Small intestine (tissue), 7 donors: ENCODE data around the gene LOX. TPM values are rescaled to one million over a fixed set of nuclear protein-coding genes. Genes with fewer than 3 reads are reported as not detected.

Experiments
- DNase-seq, 2 donors: peaks; one replicate each; pipeline versions ENCODE4 v3.0.0 to v3.0.0-alpha.2; 2013
- FAIRE-seq: peaks from 2 replicates; lab custom pipeline; 2012; peaks lifted over from hg19 to GRCh38; lab: Jason Lieb, UNC
- H3K27ac ChIP-seq, 3 donors: one replicate each; pipeline ENCODE4 v1.5.1; 2013; ENCODE audit warnings: low read length in 2 of 3, mild to moderate bottlenecking in 2 of 3, control low read depth in 1 of 3, inconsistent platforms in 1 of 3, low read depth in 1 of 3, moderate library complexity in 1 of 3
- H3K27me3 ChIP-seq, 3 donors: one replicate each; pipeline ENCODE4 v1.6.1; 2013; ENCODE audit warnings: low read length in 3 of 3, inconsistent platforms in 1 of 3; ENCODE audit not compliant: control insufficient read depth in 3 of 3, insufficient read depth in 3 of 3
- H3K36me3 ChIP-seq, 3 donors: one replicate each; pipeline ENCODE4 v1.6.1; 2013; ENCODE audit warnings: low read length in 3 of 3, inconsistent platforms in 1 of 3, low read depth in 1 of 3, mild to moderate bottlenecking in 1 of 3, moderate library complexity in 1 of 3; ENCODE audit not compliant: control insufficient read depth in 3 of 3, insufficient read depth in 2 of 3
- H3K4me1 ChIP-seq, 3 donors: one replicate each; pipeline ENCODE4 v1.6.1; 2013; ENCODE audit warnings: low read length in 2 of 3, inconsistent platforms in 1 of 3, low read depth in 1 of 3, mild to moderate bottlenecking in 1 of 3, moderate library complexity in 1 of 3; ENCODE audit not compliant: control insufficient read depth in 3 of 3, insufficient read depth in 2 of 3
- H3K4me3 ChIP-seq, 3 donors: one replicate each; pipeline ENCODE4 v1.5.1; 2013; ENCODE audit warnings: low read length in 3 of 3, control low read depth in 1 of 3, inconsistent platforms in 1 of 3, low read depth in 1 of 3, mild to moderate bottlenecking in 1 of 3, moderate library complexity in 1 of 3
- H3K9me3 ChIP-seq, 2 donors: one replicate each; pipeline ENCODE4 v1.6.1; 2013; ENCODE audit warnings: low read depth in 1 of 2, low read length in 1 of 2; ENCODE audit not compliant: control insufficient read depth in 2 of 2, insufficient read depth in 1 of 2
- WGBS, 3 donors: extraction: QIAGEN DNeasy Blood & Tissue Kit; methylation state at CpG; one replicate each; pipeline ENCODE4 v1.1.7; 2013; 5-methylcytosine and 5-hydroxymethylcytosine counted together
- polyA plus RNA-seq, 4 donors: library from polyadenylated mRNA; stranded (reverse) in 3 of 4; unstranded in 1 of 4; fragments of 200-250 nt in 3 of 4; fragments of 120-200 nt in 1 of 4; gene quantifications; one replicate each; pipeline versions ENCODE4 v1.2.1 to v1.2.3, GENCODE V29; 2013
- donor health status: healthy with polysubstance abuse.
- donor health status: control.
- donor health status: control.
- donor health status: Bipolar disorder and iron deficiency.
- donor health status: healthy.

The LOX gene
- polyA plus RNA-seq, 4 donors = 0.45 to 8.5 (median 2.3) TPM

DNA sequence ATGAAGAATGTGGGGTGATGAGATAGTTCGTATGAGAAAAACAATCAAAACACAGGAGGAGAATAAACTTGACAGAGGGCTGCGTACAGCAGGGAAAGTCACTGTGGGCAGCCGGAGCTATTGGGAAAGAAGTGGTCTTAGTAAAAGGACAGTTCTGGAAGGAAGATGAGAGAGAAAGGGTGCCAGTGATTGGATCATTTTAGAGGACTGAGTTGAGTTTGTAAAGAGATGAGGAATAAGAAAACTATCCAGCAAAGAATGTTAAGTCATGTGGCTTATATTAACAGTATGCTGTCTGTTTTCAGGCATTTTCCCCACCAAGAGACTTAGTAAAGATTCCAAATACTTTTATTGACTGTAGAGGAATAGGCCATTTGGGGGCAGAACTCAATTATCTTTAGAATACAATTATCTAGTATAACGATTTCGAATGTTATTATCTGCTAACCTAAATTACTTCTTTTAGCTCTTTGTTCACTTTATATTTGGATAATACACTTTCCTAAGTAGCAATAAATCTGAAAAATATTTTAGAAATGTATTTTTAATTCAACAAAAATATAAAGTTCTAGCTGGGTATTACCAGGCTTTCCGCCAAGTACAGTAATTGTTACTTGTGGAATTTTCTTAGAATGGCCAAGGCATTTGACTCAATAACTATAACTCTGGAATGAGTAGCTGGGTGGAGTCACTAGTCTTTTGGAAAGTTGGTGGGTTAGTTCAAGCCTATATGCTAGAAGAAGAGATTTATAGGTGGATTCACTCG lies 15.5 kb upstream of the LOX start:
- no peak for DNase-seq

DNA sequence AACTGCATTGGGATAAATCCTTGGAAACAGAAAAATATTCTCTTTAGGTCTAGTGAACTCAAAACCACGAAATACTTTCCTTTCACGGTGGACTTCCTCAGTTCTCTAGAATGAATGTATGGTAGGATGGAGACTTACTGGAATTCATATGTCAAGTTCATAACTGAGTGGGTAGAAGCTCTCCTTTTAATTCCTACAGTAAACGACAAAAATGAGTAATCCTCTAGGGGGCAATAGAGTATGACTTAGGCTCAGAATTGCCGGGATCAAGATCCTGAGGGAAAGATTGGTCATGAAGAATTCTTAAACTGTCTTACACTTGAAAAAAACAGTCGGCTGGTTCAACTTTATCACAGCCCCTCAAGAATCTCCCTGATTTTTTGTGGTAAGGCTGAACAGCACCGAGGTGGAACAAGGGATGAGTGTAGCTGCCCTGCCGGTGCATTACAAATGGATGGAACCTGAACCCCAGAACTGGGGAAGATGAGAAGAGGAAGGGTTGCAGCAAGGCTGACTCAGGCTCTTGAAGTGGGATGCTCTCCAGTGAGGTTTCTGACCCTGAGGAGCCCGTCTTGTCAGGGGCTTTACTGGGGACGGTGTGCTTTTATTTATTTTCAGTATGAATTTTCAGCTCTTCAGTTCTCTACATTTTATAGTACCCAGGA lies 14.0 kb upstream of the LOX start:
- 52 to 63% (median 55%) methylated on average over 9 of the region's 9 CpGs for WGBS, 3 donors
- DNase-seq = peak in 1 of 2 donors; percentile 28

More for the DNA sequence above, 15.5 kb upstream of the LOX start:
- Histone ChIP-seq H3K4me1 (no peaks in the 10 kb centered on the region), H3K36me3 (no peaks in the 10 kb centered on the region), H3K27me3 (peaks cover 0 to 7% (median 0%) of the 10 kb centered on the region in 3 donors), H3K27ac (no peak overlapping the region), H3K9me3 (no peaks in the 10 kb centered on the region), H3K4me3 (no peak overlapping the region)
- FAIRE-seq = no peak
- WGBS, 3 donors = 79 to 88% (median 85%) methylated on average over 7 of the region's 7 CpGs

DNA sequence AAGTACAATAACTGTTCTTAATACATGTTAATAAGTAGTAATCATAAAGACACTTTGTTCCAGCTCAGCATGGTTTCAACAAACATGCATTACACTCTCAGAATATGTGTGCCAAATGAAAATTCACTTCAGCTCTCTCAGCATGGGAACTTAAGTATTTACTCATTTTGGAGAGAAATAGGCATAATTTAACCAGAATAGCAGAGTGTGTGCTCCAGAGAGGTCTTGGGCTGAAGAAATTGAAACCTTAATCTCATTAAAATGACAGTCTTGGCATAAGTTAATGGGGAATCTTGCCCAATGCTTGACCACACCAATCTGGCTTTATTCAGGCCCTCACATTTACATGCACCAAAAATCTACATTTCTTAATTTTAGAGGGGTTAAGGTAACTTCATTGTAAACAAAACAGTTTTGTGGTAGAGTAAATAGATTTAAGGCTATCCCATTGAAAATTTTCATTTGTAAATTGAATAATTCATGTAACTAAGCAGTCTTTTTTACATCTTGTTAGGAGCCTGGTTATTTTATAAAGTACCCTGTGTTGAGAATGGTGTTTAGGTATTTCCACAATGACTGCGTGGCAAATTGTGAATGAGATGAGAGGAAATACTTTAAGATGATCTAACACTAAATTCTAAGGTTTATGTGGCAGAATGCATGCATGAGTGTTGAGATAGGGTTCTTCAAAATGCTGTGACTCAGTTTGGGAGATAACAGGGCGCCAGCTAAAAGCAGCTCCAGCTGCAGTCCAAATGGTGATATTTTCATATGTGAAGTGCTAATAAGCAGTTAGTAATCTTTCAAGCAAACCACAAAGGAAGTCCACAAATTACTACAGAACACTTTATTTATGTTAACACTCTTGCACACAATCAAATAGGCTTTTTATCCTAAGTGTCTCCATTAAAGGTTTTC lies 11.3 kb upstream of the LOX start:
- no peak overlapping the region for H3K4me3 ChIP-seq
- H3K27ac ChIP-seq = no peak overlapping the region
- no peaks in the 10 kb centered on the region for H3K4me1 ChIP-seq
- DNase-seq (no peak), FAIRE-seq (no peak)
- no peaks in the 10 kb centered on the region for H3K9me3 ChIP-seq
- H3K36me3 ChIP-seq = no peaks in the 10 kb centered on the region
- 42 to 66% (median 55%) methylated on average over 2 of the region's 2 CpGs for WGBS, 3 donors
- H3K27me3 ChIP-seq = peaks cover 0 to 12% (median 0%) of the 10 kb centered on the region in 3 donors

More for the DNA sequence above, 14.0 kb upstream of the LOX start:
- Histone ChIP-seq H3K27me3 (peaks cover 0 to 12% (median 0%) of the 10 kb centered on the region in 3 donors), H3K9me3 (no peaks in the 10 kb centered on the region), H3K4me1 (no peaks in the 10 kb centered on the region), H3K27ac (no peak overlapping the region), H3K4me3 (no peak overlapping the region), H3K36me3 (no peaks in the 10 kb centered on the region)
- FAIRE-seq = no peak

DNA sequence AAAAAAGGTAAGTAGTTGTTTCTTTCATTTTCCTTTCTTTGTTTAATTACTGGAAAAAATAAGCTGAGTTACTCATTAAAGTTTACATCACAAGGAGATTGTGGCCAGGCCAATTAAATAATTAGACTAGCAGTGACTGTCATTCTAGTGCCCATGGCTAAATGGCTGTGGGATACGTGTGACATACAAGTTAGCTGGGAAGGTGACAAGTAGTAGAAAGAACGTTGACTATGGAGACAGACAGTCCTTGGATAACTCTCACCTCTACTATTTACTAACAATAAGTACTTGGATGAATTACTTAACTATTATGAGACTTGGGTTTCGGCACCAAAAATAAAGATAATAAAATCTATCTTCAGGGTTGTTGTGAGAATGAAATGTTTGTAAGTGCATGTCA lies 7.0 kb upstream of the LOX start:
- Histone ChIP-seq H3K4me1 (no peaks in the 10 kb centered on the region), H3K9me3 (no peaks in the 10 kb centered on the region), H3K36me3 (no peaks in the 10 kb centered on the region), H3K4me3 (no peak overlapping the region), H3K27me3 (peaks cover 0 to 6% (median 0%) of the 10 kb centered on the region in 3 donors), H3K27ac (no peak overlapping the region)
- whole genome bisulfite sequencing, 3 donors = 69 to 83% (median 74%) methylated on average over 3 of the region's 3 CpGs
- FAIRE-seq = no peak
- no peak for DNase-seq

DNA sequence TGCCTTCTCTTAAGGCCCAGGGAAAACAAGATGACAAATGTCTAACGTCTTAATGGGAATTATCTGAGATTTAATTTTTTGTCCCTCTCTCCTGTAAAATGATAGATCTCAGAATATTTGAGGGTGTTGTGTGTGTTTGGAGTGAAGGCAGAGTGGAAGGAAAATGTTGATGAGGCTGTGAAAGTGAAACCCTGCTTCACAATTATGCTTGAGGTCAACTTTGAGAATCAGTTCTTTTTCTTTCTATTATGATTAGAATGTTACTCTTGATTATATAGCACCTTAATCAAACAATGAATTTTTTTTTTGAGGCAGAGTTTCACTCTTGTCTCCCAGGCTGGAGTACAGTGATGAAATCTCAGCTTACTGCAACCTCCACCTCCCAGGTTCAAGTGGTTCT lies 5.5 kb upstream of the LOX start:
- Histone ChIP-seq H3K27ac (no peak overlapping the region), H3K4me3 (no peak overlapping the region), H3K9me3 (no peaks in the 10 kb centered on the region), H3K4me1 (no peaks in the 10 kb centered on the region), H3K27me3 (peaks cover 0 to 7% (median 0%) of the 10 kb centered on the region in 3 donors), H3K36me3 (no peaks in the 10 kb centered on the region)
- WGBS, 3 donors = 50 to 75% (median 68%) methylated on average over 1 of the region's 1 CpG
- DNase-seq (no peak), FAIRE-seq (no peak)

DNA sequence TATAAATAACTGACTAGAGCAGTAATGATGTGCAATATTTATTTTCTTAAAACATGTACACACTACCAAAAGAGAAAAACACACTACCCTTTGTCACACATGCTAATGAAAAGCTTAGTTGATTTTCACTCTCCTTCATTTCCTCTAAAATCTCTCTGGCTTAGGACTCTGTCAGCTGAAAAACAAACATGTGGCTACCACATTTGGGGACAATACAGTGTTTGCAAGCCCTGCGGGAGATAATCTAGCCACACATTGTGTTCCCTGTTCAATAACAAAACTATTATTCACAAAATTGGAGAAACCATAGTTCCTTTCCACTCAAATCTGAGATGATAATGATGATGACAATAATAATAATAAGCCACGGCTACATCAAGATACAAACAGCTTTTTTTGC lies 3.5 kb upstream of the LOX start:
- no peaks in the 10 kb centered on the region for H3K36me3 ChIP-seq
- DNase-seq (no peak), FAIRE-seq (no peak)
- H3K9me3 ChIP-seq = no peaks in the 10 kb centered on the region
- peaks cover 2% of the 10 kb centered on the region in 3 donors for H3K4me1 ChIP-seq
- no peak overlapping the region for H3K4me3 ChIP-seq
- peaks cover 0 to 19% (median 4%) of the 10 kb centered on the region in 3 donors for H3K27me3 ChIP-seq
- 88 to 90% (median 88%) methylated on average over 2 of the region's 2 CpGs for WGBS, 3 donors
- no peak overlapping the region for H3K27ac ChIP-seq

DNA sequence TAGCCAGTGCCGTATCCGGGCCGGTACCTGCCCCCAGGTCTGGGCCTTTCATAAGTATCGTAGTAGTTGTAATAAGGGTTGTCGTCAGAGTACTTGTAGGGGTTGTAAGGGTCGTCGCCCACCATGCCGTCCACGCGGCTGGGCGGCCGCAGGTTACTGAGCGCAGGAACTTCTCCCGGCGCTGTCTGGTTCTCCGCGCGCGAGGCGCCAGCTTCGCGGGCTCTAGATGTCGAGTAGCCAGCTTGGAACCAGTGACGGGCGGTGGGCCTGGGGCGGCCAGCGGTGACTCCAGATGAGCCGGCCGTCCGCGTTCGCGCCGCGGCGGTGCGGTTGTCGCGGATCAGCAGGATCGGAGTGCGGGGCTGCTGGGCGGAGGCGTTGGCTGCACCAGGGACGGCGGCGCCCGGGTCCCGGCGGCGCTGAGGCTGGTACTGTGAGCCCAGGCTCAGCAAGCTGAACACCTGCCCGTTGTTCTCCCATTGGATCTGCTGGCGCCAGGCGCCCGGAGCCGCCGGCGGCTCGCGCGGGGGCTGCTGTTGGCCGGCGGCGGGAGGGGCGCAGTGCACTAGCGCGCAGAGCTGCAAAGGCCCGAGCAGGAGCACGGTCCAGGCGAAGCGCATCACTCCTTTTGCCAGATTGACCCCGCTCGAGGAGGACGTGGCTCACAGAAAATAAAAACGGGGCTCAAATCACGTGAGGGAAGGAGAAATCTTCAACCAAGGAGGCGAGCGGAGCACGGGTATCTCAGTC lies 518 bp downstream of the LOX start:
- DNase-seq (peak; percentile 6 to 64), FAIRE-seq (no peak)
- Histone ChIP-seq H3K4me3 (peak overlapping the region; percentile 39 to 64 (median 43)), H3K36me3 (no peaks in the 10 kb centered on the region), H3K9me3 (no peaks in the 10 kb centered on the region), H3K27me3 (peaks cover 0 to 19% (median 4%) of the 10 kb centered on the region in 3 donors), H3K4me1 (peaks cover 2% of the 10 kb centered on the region in 3 donors), H3K27ac (peak overlapping the region in 2 of 3 donors; percentile 69 to 87)
- WGBS, 3 donors = 1 to 2% (median 1%) methylated on average over 68 to 78 of the region's 78 CpGs
